Kidney glomerular epithelial cell (primary cell): ENCODE measurements around the gene ERBB4.

Experiments
- DNase-seq: peaks from one replicate; lab custom pipeline; 2025; lab: John Stamatoyannopoulos, UW

Gene ERBB4

GRCh38 chr2:212538305-212539071, at the start of gene ERBB4:
TSS of gene ERBB4 (minus strand) at chr2:212538802. CDS start at chr2:212538530, 272 bp downstream.
- DNase-seq: no peak

GRCh38 chr2:212580117-212580516, 41.5 kb upstream of the ERBB4 start:
- DNase-seq: no peak

- DNase-seq: no peak
These were observed 17.7 kb upstream of the ERBB4 start for GRCh38 chr2:212556296-212556695.

GRCh38 chr2:212554233-212554632, 15.6 kb upstream of the ERBB4 start:
- DNase-seq: no peak

GRCh38 chr2:212549941-212550340, 11.3 kb upstream of the ERBB4 start:
- DNase-seq: no peak

- no peak for DNase-seq
These were observed 10.9 kb upstream of the ERBB4 start for GRCh38 chr2:212549463-212549862.

- peak; percentile 40 for DNase-seq
These were observed 9.8 kb upstream of the ERBB4 start for GRCh38 chr2:212548455-212548819.

- DNase-seq: no peak
These were observed 9.3 kb upstream of the ERBB4 start for GRCh38 chr2:212547716-212548454.

- no peak for DNase-seq
These were observed 8.1 kb upstream of the ERBB4 start for GRCh38 chr2:212546669-212547068.

- no peak for DNase-seq
These were observed 1.7 kb upstream of the ERBB4 start for GRCh38 chr2:212540341-212540740.

GRCh38 chr2:212539072-212539880, 674 bp upstream of the ERBB4 start:
- DNase-seq: no peak

GRCh38 chr2:212537726-212538304, 787 bp downstream of the ERBB4 start:
- DNase-seq: no peak

GRCh38 chr2:212536817-212537725, 1.5 kb downstream of the ERBB4 start:
- DNase-seq: peak; percentile 11

- DNase-seq: no peak
These were observed 2.4 kb downstream of the ERBB4 start for GRCh38 chr2:212535996-212536816.

GRCh38 chr2:212534336-212534735, 4.3 kb downstream of the ERBB4 start:
- DNase-seq: no peak

- no peak for DNase-seq
These were observed 6.0 kb downstream of the ERBB4 start for GRCh38 chr2:212532585-212532984.

- no peak for DNase-seq
These were observed 6.5 kb downstream of the ERBB4 start for GRCh38 chr2:212532087-212532486.

GRCh38 chr2:212531499-212531898, 7.1 kb downstream of the ERBB4 start:
- no peak for DNase-seq

- no peak for DNase-seq
These were observed 7.6 kb downstream of the ERBB4 start for GRCh38 chr2:212530991-212531390.

GRCh38 chr2:212530373-212530772, 8.2 kb downstream of the ERBB4 start:
- DNase-seq: no peak
